GM10248 (cell line): ENCODE measurements around the gene KIRREL3.

Experiments used
- CTCF ChIA-PET: fragments of 300-600 bp; sonication (Branson Sonifier 250); formaldehyde crosslinking; extraction: SDS; loops from one replicate; lab custom pipeline; 2021; ENCODE audit warnings: antibody characterized with exemption; lab: Yijun Ruan, JAX
- POLR2A ChIA-PET: fragments of 350-650 bp; sonication (Branson Sonifier 250); formaldehyde crosslinking; extraction: SDS; loops from one replicate; lab custom pipeline; 2020; ENCODE audit warnings: antibody characterized with exemption; lab: Yijun Ruan, JAX
- DNase-seq: peaks from one replicate; pipeline ENCODE4 v3.0.0; 2012; ENCODE audit errors: extremely low spot score
- TF ChIP-seq, protein P1 (sequence below): IDR thresholded peaks from 2 replicates; pipeline ENCODE4 v1.5.1; 2012; ENCODE audit warnings: mild to moderate bottlenecking, low read depth; ENCODE audit errors: extremely low read depth, missing control alignments, control extremely low read depth

KIRREL3 gene

DNA sequence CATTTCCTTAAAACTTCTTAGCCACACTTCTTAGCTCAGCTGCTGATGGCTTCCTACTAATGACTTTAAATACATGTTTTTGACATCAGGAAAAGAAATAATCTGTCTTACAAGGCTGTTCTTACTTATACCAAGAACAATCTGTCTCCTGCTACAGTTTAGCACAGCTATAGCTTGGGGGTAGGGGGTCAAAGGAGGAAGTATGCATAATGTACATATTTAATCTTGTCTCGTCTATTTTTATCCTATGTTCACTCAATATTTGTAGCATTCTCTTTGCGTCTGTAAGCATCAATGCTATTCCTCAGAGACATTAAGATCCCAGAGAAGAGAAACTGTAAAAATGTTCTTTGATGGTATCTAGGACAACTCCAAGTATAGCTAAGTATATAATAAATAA is 96.0 kb downstream of the KIRREL3 start:
- POLR2A ChIA-PET: no interaction called here
- no peak for DNase-seq
- CTCF ChIA-PET: no interaction called here
- TF ChIP-seq, protein P1, sequence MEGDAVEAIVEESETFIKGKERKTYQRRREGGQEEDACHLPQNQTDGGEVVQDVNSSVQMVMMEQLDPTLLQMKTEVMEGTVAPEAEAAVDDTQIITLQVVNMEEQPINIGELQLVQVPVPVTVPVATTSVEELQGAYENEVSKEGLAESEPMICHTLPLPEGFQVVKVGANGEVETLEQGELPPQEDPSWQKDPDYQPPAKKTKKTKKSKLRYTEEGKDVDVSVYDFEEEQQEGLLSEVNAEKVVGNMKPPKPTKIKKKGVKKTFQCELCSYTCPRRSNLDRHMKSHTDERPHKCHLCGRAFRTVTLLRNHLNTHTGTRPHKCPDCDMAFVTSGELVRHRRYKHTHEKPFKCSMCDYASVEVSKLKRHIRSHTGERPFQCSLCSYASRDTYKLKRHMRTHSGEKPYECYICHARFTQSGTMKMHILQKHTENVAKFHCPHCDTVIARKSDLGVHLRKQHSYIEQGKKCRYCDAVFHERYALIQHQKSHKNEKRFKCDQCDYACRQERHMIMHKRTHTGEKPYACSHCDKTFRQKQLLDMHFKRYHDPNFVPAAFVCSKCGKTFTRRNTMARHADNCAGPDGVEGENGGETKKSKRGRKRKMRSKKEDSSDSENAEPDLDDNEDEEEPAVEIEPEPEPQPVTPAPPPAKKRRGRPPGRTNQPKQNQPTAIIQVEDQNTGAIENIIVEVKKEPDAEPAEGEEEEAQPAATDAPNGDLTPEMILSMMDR: no peak

DNA sequence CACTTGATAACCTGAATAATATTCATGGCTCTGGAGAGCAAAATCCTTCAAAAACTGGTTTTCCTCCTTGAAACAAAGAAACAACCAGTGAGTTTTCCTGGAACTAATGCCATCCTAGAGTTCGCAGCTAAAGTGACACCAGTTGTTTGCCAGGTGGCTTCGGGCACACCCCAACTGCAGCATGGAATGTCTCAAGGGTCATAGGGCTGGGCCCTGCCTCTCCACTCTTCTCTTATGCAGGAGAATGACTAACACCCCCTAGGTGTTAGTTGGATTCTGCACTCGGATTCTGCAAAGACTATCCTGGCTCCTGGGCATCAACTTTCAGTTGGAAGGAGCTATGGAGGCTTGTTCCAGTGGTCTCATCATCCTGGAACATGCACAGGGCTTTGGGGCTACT is 98.8 kb downstream of the KIRREL3 start:
- ChIA-PET POLR2A (no interaction called here), CTCF (no interaction called here)
- TF ChIP-seq, protein P1: no peak
- DNase-seq: no peak

DNA sequence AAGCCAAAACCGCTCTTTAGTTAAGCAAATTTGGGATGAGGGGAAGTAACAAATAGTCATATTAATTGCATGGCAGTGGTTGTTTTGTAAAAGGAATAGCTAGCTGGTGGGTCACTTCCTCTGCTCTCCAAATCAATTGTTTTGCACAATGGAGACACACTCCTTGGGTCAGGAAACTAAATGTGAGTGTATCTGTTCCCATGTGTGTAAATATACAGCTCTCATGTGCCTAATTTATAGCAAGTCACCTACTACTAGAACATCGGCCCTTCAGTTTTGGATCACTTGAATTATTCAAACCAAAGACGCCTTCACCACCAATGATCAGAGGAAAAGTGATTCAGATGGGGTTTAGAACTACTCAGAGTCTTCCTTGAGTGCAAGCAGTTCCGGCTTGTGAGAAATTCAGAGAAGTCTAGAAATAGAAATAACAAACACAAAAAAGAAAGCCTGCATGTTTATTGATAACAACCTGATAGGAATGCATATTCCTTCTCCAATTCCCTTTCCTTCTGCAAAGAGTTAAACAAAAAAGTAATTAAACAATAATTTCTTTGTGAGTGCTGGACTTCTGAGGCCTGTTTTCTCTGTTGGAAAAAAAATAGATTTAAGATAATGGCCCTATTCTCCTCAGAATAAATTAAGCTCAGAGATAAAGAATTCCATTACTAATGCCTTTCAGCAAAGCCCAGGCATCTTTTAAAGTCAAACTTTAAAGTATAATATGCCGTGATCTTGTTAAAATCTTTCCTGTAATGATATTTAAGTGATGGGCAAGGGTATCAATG is 100.4 kb downstream of the KIRREL3 start:
- TF ChIP-seq, protein P1: no peak
- ChIA-PET CTCF (no interaction called here), POLR2A (no interaction called here)
- DNase-seq: no peak

DNA sequence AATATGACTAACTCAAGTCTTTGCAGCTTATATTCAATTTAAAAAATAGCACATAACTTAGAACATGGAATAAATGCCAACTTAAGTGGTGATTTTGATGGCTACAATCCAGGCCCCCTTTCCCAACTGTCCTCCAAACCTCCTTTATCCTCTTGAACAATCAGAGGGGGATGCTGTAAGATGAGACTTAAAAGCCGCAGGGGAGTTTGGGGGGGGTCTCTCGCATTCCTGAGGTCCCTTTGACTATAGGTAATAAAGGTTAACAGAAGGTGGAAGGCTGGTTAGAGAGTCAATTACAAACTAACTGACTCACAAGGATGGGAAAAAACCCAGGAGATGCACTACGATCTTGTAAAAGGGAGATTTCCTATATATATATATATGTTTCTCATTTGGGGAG is 101.8 kb downstream of the KIRREL3 start:
- no peak for DNase-seq
- CTCF ChIA-PET: interaction anchor here (1.1 kb wide), 1 partner anchor 9 kb away, joined by 3 read pairs; no protein-coding TSS in a partner anchor
- TF ChIP-seq, protein P1: no peak
- POLR2A ChIA-PET: no interaction called here

DNA sequence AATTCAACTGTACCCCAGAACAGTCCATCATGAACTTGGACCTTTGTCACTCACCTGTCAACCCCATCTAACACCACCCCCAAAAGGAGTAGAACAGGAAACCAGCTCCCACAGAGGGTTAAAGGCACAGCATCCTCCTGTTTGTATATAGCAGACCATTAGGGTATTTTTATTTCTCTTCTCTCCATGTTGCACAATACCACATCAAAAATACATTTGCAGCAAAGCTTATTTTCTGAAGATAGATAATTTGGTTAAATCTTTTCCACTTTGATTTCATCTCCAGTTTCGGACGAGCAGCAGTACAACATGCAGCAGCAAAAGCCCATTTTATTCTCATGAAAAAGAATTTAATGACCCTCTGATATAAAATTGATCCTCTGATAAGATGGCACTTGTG is 103.1 kb downstream of the KIRREL3 start:
- ChIA-PET POLR2A (no interaction called here), CTCF (no interaction called here)
- no peak for DNase-seq
- TF ChIP-seq, protein P1: no peak

DNA sequence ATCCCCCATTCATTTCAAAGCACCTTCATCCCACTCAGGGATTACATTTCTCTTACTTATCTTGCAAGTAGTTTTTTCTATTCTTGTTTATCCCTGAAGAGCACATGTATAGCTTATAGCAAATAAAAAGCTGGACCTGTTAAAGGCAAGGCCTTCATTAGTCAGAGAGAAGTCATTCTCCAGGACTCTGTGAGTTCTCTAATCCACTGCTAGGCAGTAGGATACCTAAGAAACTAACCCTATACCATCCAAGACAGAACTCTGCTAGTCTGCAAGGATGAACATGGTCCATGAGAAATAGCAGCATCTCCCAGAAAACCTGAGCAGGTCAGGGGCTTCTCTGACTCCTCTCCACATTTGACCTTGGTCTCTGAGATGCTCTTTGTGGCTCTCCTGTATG is 104.5 kb downstream of the KIRREL3 start:
- ChIA-PET CTCF (no interaction called here), POLR2A (no interaction called here)
- TF ChIP-seq, protein P1: no peak
- no peak for DNase-seq

DNA sequence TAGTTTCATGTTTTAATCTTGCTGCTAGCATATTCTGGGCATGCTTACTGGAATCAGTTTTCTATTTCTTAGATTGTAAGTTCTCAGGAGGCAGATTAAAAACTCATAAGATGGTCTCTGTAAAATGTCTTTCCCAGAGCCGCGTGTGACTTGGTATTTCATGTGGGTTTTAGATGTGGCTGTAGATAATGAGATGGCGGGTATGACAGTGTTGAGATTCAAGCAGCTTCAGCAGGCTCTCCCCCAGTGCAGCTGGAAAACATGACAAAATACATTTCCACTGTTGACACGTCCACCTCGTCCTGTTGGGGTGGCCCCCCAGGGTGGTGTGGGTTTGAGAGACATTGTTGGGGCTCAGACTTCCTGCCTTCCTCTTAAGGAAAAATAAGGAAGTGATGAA is 106.8 kb downstream of the KIRREL3 start:
- CTCF ChIA-PET: interaction anchor here (1.2 kb wide), 1 partner anchor 9 kb away, joined by 5 read pairs; no protein-coding TSS in a partner anchor
- POLR2A ChIA-PET: no interaction called here
- no peak for DNase-seq
- TF ChIP-seq, protein P1: no peak
